NB4 (cell line): ENCODE measurements around the gene EEA1.

ENCODE experiments used
- MYC ChIP-seq: IDR thresholded peaks from 2 replicates; pipeline ENCODE4 v1.6.1; 2011; ENCODE audit warnings: low read depth, low read length
- POLR2A ChIP-seq: IDR thresholded peaks from 2 replicates; pipeline ENCODE4 v1.6.1; 2011; ENCODE audit warnings: mild to moderate bottlenecking; ENCODE audit not compliant: insufficient read length; ENCODE audit errors: extremely low read depth
- TF ChIP-seq, protein P1 (sequence below): IDR thresholded peaks from one replicate; pipeline ENCODE4 v1.5.1; 2012; ENCODE audit warnings: low read depth, low read length
- TF ChIP-seq, protein P2 (sequence below): IDR thresholded peaks from 2 replicates; pipeline ENCODE4 v1.6.1; 2011; ENCODE audit warnings: low read depth, low read length

DNA sequence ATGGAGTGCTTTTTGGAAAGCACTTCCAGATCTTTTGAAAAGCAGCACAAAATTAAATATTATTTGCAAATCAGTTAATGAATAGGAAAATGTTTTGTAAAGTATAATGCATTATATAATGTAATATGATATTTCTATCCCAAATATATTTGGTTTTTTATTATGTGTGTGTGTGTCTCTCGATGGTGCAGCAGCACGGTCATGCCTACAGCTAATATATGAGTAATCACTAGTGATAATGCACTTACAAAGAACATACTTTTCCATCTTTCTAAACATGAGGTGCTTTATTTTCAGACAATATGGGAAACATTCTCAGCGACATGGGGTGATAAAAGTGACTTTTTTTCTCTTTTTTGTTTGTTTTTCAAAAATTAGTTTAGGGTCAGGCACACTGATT is 1.3 kb upstream of the EEA1 start:
- TF ChIP-seq, protein P1, sequence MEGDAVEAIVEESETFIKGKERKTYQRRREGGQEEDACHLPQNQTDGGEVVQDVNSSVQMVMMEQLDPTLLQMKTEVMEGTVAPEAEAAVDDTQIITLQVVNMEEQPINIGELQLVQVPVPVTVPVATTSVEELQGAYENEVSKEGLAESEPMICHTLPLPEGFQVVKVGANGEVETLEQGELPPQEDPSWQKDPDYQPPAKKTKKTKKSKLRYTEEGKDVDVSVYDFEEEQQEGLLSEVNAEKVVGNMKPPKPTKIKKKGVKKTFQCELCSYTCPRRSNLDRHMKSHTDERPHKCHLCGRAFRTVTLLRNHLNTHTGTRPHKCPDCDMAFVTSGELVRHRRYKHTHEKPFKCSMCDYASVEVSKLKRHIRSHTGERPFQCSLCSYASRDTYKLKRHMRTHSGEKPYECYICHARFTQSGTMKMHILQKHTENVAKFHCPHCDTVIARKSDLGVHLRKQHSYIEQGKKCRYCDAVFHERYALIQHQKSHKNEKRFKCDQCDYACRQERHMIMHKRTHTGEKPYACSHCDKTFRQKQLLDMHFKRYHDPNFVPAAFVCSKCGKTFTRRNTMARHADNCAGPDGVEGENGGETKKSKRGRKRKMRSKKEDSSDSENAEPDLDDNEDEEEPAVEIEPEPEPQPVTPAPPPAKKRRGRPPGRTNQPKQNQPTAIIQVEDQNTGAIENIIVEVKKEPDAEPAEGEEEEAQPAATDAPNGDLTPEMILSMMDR = no peak
- TF ChIP-seq POLR2A = no peak
- no peak for TF ChIP-seq MYC
- TF ChIP-seq, protein P2, sequence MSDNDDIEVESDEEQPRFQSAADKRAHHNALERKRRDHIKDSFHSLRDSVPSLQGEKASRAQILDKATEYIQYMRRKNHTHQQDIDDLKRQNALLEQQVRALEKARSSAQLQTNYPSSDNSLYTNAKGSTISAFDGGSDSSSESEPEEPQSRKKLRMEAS = no peak
